Measurements from ENCODE around the gene GGPS1. TPM values are rescaled to one million over a fixed set of nuclear protein-coding genes. Genes with fewer than 3 reads are reported as not detected.

Gene GGPS1
- total RNA-seq, 1 donor: 22.4 TPM

DNA sequence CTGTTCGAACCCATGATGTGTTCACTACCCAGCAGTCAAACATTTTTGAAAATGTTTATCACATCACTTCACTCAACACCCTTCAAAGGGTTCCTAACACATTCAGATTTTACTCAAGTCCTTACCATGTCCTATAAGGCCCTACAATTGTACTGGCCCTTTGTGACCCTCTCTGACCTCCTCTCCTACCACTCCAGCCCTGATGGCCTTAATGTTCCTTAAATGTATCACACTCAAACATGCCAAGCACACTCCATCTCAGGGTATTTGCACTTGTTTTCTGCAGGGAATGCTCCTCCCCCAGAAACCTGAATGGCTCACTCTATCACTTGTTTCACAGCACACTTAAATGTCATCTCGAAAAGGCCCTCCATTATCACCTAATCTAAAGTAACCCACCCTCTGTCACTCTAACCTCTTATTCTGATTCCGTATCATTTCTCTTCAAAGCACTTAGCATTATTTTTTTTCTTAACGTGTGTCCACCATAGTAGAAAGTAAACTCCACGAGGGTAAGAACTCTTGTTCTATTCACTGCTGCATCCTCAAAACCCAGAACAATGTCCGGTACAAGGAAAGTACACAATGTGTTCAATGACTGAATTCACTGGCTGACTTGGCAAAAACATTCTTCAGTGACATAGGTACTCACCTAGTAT lies 7.7 kb upstream of the GGPS1 start:
- Histone ChIP-seq H3K79me2 (ENCODE audit: insufficient read depth, low read length) (peaks cover 97% of the 10 kb centered on the region), H4K20me1 (ENCODE audit: insufficient read depth, low read length) (peaks cover 71% of the 10 kb centered on the region), H3K27ac (ENCODE audit: low read depth, low read length) (no peak overlapping the region), H3K4me3 (ENCODE audit: insufficient read depth, low read length) (no peak overlapping the region), H3K4me2 (ENCODE audit: insufficient read depth, low read length) (no peak overlapping the region), H2AFZ (ENCODE audit: low read length) (no peak overlapping the region), H3K27me3 (ENCODE audit: insufficient read depth, low read length) (no peaks in the 10 kb centered on the region), H3K4me1 (ENCODE audit: insufficient read depth, low read length) (peaks cover 13% of the 10 kb centered on the region), H3K9me3 (ENCODE audit: low read depth, low read length) (no peaks in the 10 kb centered on the region), H3K36me3 (ENCODE audit: insufficient read depth, low read length) (no peaks in the 10 kb centered on the region)
- TF ChIP-seq, protein P1, sequence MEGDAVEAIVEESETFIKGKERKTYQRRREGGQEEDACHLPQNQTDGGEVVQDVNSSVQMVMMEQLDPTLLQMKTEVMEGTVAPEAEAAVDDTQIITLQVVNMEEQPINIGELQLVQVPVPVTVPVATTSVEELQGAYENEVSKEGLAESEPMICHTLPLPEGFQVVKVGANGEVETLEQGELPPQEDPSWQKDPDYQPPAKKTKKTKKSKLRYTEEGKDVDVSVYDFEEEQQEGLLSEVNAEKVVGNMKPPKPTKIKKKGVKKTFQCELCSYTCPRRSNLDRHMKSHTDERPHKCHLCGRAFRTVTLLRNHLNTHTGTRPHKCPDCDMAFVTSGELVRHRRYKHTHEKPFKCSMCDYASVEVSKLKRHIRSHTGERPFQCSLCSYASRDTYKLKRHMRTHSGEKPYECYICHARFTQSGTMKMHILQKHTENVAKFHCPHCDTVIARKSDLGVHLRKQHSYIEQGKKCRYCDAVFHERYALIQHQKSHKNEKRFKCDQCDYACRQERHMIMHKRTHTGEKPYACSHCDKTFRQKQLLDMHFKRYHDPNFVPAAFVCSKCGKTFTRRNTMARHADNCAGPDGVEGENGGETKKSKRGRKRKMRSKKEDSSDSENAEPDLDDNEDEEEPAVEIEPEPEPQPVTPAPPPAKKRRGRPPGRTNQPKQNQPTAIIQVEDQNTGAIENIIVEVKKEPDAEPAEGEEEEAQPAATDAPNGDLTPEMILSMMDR (IDR thresholded peaks at IDR 0.05; ENCODE audit: extremely low read depth, low read depth, low read length): no peak
- DNase-seq (ENCODE audit: insufficient read length, low spot score, missing footprints): no peak

DNA sequence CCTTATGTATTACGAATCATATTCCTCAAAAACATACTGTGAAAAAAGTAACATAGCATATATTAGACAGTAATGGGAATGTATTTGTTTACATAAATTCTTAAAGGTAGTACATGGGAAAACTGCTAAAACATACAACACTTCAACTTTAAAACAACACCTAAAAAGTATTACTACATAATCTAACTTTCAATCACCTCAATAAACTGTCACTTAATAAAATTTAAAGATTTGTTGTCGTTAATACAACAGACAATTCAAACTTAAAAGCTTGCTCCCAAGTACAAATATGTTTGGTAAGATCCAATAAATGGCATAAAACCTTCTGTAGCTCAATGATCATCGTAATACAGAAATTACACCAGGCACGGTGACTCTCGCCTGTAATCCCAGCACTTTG lies 4.1 kb upstream of the GGPS1 start:
- no peak overlapping the region for H3K27ac ChIP-seq (ENCODE audit: low read depth, low read length)
- no peak overlapping the region for H2AFZ ChIP-seq (ENCODE audit: low read length)
- no peak for DNase-seq (ENCODE audit: insufficient read length, low spot score, missing footprints)
- no peaks in the 10 kb centered on the region for H3K9me3 ChIP-seq (ENCODE audit: low read depth, low read length)
- H3K4me3 ChIP-seq (ENCODE audit: insufficient read depth, low read length): no peak overlapping the region
- TF ChIP-seq, protein P1 (IDR thresholded peaks at IDR 0.05; ENCODE audit: extremely low read depth, low read depth, low read length): no peak
- H3K4me1 ChIP-seq (ENCODE audit: insufficient read depth, low read length): peaks cover 9% of the 10 kb centered on the region
- H4K20me1 ChIP-seq (ENCODE audit: insufficient read depth, low read length): peaks cover 70% of the 10 kb centered on the region
- H3K4me2 ChIP-seq (ENCODE audit: insufficient read depth, low read length): peak overlapping the region; percentile 97
- H3K36me3 ChIP-seq (ENCODE audit: insufficient read depth, low read length): no peaks in the 10 kb centered on the region
- H3K79me2 ChIP-seq (ENCODE audit: insufficient read depth, low read length): peaks cover 86% of the 10 kb centered on the region
- H3K27me3 ChIP-seq (ENCODE audit: insufficient read depth, low read length): no peaks in the 10 kb centered on the region

DNA sequence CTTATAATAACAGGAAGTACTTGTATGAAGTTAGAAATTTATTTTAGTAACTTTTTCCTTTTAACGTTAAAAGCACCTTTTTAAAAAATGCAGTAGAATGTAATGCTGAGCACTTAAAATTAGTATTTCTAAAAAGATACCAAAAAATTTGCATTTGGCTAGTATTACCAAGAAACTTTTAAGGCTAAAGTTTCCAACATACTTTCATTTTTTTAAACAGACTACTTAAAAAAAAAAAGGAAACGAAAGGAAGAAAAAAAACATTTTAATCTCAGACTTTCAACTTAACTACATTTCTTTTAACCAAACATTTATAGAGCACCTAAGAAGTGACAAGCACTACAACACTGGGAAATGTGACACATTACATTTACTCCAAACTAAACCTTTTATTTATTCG lies 3.2 kb upstream of the GGPS1 start:
- H3K4me2 ChIP-seq (ENCODE audit: insufficient read depth, low read length): peak overlapping the region; percentile 97
- H3K4me1 ChIP-seq (ENCODE audit: insufficient read depth, low read length): peaks cover 9% of the 10 kb centered on the region
- TF ChIP-seq, protein P1 (IDR thresholded peaks at IDR 0.05; ENCODE audit: extremely low read depth, low read depth, low read length): no peak
- no peaks in the 10 kb centered on the region for H3K36me3 ChIP-seq (ENCODE audit: insufficient read depth, low read length)
- H3K27ac ChIP-seq (ENCODE audit: low read depth, low read length): peak overlapping the region; percentile 2
- no peak for DNase-seq (ENCODE audit: insufficient read length, low spot score, missing footprints)
- peak overlapping the region; percentile 90 for H3K4me3 ChIP-seq (ENCODE audit: insufficient read depth, low read length)
- no peaks in the 10 kb centered on the region for H3K9me3 ChIP-seq (ENCODE audit: low read depth, low read length)
- no peak overlapping the region for H2AFZ ChIP-seq (ENCODE audit: low read length)
- no peaks in the 10 kb centered on the region for H3K27me3 ChIP-seq (ENCODE audit: insufficient read depth, low read length)
- peaks cover 70% of the 10 kb centered on the region for H4K20me1 ChIP-seq (ENCODE audit: insufficient read depth, low read length)
- peaks cover 84% of the 10 kb centered on the region for H3K79me2 ChIP-seq (ENCODE audit: insufficient read depth, low read length)

DNA sequence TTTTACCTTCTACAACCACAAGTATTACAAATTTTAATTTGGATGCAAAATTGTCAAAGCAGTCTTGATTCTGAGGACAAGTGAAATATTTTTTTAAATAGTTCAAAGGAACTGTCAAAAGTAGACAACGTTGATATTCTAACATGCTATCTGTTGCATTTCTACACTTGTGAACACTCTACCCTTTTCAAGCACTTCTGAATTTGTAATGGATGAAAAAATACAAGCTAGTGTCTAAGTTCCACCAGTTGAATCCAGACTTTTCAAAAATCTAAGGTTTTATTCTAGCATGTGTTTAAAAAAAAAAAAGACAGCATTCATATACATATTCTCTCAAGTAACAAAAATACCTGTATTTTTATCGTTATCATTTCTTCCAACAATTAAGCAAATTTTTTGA lies 2.5 kb upstream of the GGPS1 start:
- H2AFZ ChIP-seq (ENCODE audit: low read length): no peak overlapping the region
- H3K79me2 ChIP-seq (ENCODE audit: insufficient read depth, low read length): peaks cover 83% of the 10 kb centered on the region
- H3K9me3 ChIP-seq (ENCODE audit: low read depth, low read length): no peaks in the 10 kb centered on the region
- peak overlapping the region; percentile 97 for H3K4me2 ChIP-seq (ENCODE audit: insufficient read depth, low read length)
- peak; percentile 48 for DNase-seq (ENCODE audit: insufficient read length, low spot score, missing footprints)
- H4K20me1 ChIP-seq (ENCODE audit: insufficient read depth, low read length): peaks cover 64% of the 10 kb centered on the region
- no peaks in the 10 kb centered on the region for H3K36me3 ChIP-seq (ENCODE audit: insufficient read depth, low read length)
- TF ChIP-seq, protein P1 (IDR thresholded peaks at IDR 0.05; ENCODE audit: extremely low read depth, low read depth, low read length): no peak
- peaks cover 13% of the 10 kb centered on the region for H3K4me1 ChIP-seq (ENCODE audit: insufficient read depth, low read length)
- H3K27me3 ChIP-seq (ENCODE audit: insufficient read depth, low read length): no peaks in the 10 kb centered on the region
- peak overlapping the region; percentile 90 for H3K4me3 ChIP-seq (ENCODE audit: insufficient read depth, low read length)
- H3K27ac ChIP-seq (ENCODE audit: low read depth, low read length): peak overlapping the region; percentile 82

All from osteoblast (primary cell).